Large intestine (tissue), 3 donors: ENCODE results near the gene NDRG2. TPM values are rescaled to one million over a fixed set of nuclear protein-coding genes. Genes with fewer than 3 reads are reported as not detected.

Source experiments
- DNase-seq, 2 donors: peaks; one replicate each; pipeline versions ENCODE4 v3.0.0 to v3.0.0-alpha.2; 2013
- H3K27ac ChIP-seq: one replicate; pipeline ENCODE4 v1.5.1; 2013; ENCODE audit warnings: low read length
- H3K27me3 ChIP-seq: 2 replicates; pipeline ENCODE4 v1.6.1; 2013; ENCODE audit warnings: low read length; ENCODE audit not compliant: control insufficient read depth, insufficient read depth
- H3K36me3 ChIP-seq: 2 replicates; pipeline ENCODE4 v1.6.1; 2013; ENCODE audit warnings: low read length; ENCODE audit not compliant: control insufficient read depth, insufficient read depth
- H3K4me1 ChIP-seq: one replicate; pipeline ENCODE4 v1.6.1; 2013; ENCODE audit warnings: low read length; ENCODE audit not compliant: control insufficient read depth, insufficient read depth
- H3K4me3 ChIP-seq: one replicate; pipeline ENCODE4 v1.5.1; 2013; ENCODE audit warnings: low read length
- H3K9me3 ChIP-seq: one replicate; pipeline ENCODE4 v1.6.1; 2013; ENCODE audit warnings: mild to moderate bottlenecking, low read depth, low read length, moderate library complexity; ENCODE audit not compliant: control insufficient read depth
- WGBS: methylation state at CpG from one replicate; pipeline ENCODE4 v1.1.5; 2013; ENCODE audit warnings: low lambda C conversion rate; ENCODE audit not compliant: insufficient coverage; 5-methylcytosine and 5-hydroxymethylcytosine counted together
- polyA plus RNA-seq: library from polyadenylated mRNA; unstranded; fragments of 120-200 nt; gene quantifications from one replicate; pipeline ENCODE4 v1.2.1, GENCODE V29; 2013

The NDRG2 gene
- polyA plus RNA-seq, 1 donor, result 76.5 TPM

GRCh38 chr14:21033133-21033698, 8.4 kb upstream of the NDRG2 start:
- H3K4me1 ChIP-seq, result peaks cover 13% of the 10 kb centered on the region
- no peak overlapping the region for H3K4me3 ChIP-seq
- H3K36me3 ChIP-seq, result no peaks in the 10 kb centered on the region
- no peak for DNase-seq
- H3K27ac ChIP-seq, result no peak overlapping the region
- WGBS, result 80% methylated on average over 1 of the region's 4 CpGs
- no peaks in the 10 kb centered on the region for H3K9me3 ChIP-seq
- no peaks in the 10 kb centered on the region for H3K27me3 ChIP-seq

GRCh38 chr14:21032326-21033132, 7.7 kb upstream of the NDRG2 start:
- 53% methylated on average over 2 of the region's 5 CpGs for WGBS
- H3K9me3 ChIP-seq, result no peaks in the 10 kb centered on the region
- no peak for DNase-seq
- H3K27ac ChIP-seq, result no peak overlapping the region
- no peak overlapping the region for H3K4me3 ChIP-seq
- H3K27me3 ChIP-seq, result no peaks in the 10 kb centered on the region
- peaks cover 6% of the 10 kb centered on the region for H3K4me1 ChIP-seq
- no peaks in the 10 kb centered on the region for H3K36me3 ChIP-seq

DNA sequence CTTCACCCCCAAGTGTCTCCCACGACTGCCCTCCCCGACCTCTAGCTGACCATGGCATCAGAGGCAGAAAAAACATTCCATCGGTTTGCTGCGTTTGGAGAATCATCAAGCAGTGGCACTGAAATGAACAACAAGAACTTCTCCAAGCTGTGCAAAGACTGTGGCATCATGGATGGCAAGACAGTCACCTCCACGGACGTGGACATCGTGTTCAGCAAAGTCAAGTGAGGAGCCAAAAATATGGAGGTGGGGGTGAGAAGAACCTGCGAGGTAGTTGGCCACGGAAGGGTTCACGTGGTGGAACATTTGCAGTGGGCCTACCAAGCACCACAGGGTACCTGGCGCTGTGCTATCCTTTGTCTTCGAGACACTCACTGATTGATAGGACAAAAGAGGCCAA, 5.7 kb upstream of the NDRG2 start:
- H3K27me3 ChIP-seq, result no peaks in the 10 kb centered on the region
- H3K4me1 ChIP-seq, result peaks cover 4% of the 10 kb centered on the region
- no peaks in the 10 kb centered on the region for H3K36me3 ChIP-seq
- no peak overlapping the region for H3K4me3 ChIP-seq
- no peaks in the 10 kb centered on the region for H3K9me3 ChIP-seq
- DNase-seq, result no peak
- no CpG with 5 or more reads among the region's 12 CpGs for WGBS
- H3K27ac ChIP-seq, result no peak overlapping the region

DNA sequence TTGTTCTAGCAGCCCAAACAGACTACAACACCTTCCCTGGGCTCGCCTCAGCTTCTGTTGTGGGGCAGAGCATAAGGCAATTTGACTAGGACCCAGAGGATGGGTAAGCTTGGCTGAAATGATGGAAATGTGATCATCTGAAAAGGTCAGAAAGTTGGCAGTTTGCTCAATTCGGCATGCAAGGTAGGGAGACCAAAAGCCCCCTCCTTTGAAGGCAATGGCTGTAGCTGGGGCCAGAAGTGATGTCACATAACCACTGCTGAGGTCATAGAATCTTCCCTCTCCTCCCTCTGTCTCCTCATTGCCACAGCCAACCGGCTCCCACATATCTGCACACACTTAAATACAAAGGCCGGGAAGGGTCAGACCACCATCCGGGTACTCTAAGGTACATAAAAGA, 5.1 kb upstream of the NDRG2 start, which contains the start of gene TPPP2:
Gene TPPP2 (plus strand): TSS at position 301 of the 400 bp plus-strand sequence. CDS start 365 bp downstream, outside the sequence.
- Histone ChIP-seq H3K9me3 (no peaks in the 10 kb centered on the region), H3K4me1 (peaks cover 4% of the 10 kb centered on the region), H3K27ac (no peak within 1 kb of the TSS), H3K4me3 (no peak within 1 kb of the TSS), H3K36me3 (no peaks in the 10 kb centered on the region), H3K27me3 (no peaks in the 10 kb centered on the region)
- DNase-seq, result no peak
- 100% methylated on average over 1 of the region's 5 CpGs for WGBS

- no peaks in the 10 kb centered on the region for H3K36me3 ChIP-seq
- H3K4me1 ChIP-seq, result peaks cover 13% of the 10 kb centered on the region
- no CpG with 5 or more reads among the region's 3 CpGs for WGBS
- no peaks in the 10 kb centered on the region for H3K27me3 ChIP-seq
- no peak overlapping the region for H3K4me3 ChIP-seq
- H3K27ac ChIP-seq, result no peak overlapping the region
- no peaks in the 10 kb centered on the region for H3K9me3 ChIP-seq
- DNase-seq, result no peak
Observed at GRCh38 chr14:21026988-21027315, 2.1 kb upstream of the NDRG2 start.

- H3K36me3 ChIP-seq, result peaks cover 3% of the 10 kb centered on the region
- WGBS, result no CpG with 5 or more reads among the region's 7 CpGs
- H3K9me3 ChIP-seq, result no peaks in the 10 kb centered on the region
- H3K4me1 ChIP-seq, result peaks cover 13% of the 10 kb centered on the region
- no peak for DNase-seq
- H3K27me3 ChIP-seq, result no peaks in the 10 kb centered on the region
- no peak overlapping the region for H3K27ac ChIP-seq
- H3K4me3 ChIP-seq, result no peak overlapping the region
Observed at GRCh38 chr14:21026274-21026987, 1.6 kb upstream of the NDRG2 start.

DNA sequence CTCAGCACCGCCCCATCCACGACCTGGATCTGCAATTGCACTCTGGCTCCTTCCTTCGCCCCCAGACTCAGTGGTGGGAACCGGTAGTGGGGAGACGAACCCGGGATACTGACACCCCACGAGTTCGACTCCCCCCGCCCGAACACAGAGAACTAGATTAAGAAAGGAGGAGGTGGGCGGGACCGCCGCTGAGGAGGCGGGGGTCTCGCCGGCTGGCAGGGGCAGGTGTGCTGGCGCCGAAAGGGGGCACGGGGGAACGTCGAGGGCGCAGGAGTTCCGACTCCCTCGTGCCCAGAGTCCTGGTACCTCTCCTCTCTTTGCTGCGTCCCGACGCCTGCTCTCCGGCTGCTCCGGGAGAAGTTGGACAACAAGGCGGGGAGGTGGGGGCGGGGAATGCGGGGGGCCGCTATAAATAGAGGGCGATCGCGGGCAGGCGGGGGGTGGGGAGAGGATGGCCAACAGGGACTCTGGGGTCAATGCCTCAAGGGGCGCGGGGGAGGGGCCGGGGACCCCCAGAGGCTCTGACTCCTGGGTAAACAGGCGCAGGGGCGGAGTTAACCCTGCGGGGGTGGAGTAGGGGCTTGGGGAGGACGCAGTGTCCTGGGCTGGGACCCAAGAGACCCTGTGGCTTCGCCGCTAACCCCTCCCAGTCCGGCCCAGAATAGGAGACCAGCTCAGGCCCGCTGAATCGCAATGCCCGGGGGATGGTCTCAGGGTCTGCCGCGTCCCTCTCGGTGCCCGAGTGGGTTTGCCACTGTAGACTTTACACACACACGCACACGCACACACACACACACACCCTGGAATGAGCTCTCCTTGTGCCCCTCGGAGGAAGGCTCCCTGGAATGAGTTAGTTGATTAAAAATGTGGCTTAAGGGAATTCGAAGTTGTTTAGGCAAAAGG, 761 bp upstream of the NDRG2 start:
- Histone ChIP-seq H3K4me3 (peak overlapping the region; percentile 79), H3K9me3 (no peaks in the 10 kb centered on the region), H3K27ac (peak overlapping the region; percentile 52), H3K36me3 (peaks cover 11% of the 10 kb centered on the region), H3K27me3 (no peaks in the 10 kb centered on the region), H3K4me1 (peaks cover 13% of the 10 kb centered on the region)
- peak in 1 of 2 donors; percentile 59 for DNase-seq
- no CpG with 5 or more reads among the region's 58 CpGs for WGBS

DNA sequence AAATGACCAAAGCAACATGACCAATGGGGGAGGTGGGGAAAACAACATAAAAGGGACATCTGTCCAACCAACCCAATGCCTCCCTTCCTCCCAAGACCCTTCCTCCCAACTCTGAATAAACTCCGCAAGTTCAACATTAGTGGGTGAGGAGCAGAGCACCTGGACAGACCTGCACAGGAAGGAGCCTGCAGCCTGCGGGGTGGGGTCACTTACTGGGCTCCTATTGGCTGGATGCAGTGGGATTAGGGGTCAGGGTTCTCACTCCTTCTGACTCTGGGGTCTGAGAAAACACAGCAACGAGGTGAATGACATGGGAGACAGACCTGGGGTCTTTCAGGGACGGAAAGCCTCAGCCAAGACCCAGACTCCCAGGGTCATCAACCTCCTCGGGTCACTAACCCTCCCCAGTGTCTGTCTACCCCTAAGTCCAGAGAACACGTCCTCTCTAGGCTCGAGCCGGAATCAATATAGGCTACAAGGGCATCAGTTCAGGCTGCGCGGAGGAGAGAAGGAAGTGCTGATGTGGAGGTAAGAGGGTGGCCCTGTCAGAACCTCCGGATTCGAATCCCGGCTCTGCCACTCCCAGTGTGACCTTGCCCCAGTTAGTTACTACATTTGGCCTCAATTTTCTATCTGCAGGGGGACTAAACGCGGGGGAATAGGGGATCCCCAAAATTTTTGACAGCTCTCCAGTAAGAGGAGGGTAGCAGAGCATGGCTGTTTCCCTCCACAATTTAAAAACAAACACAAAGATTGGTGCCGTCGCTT, 860 bp downstream of the NDRG2 start:
- DNase-seq, result peak in 1 of 2 donors; percentile 47
- no CpG with 5 or more reads among the region's 17 CpGs for WGBS
- Histone ChIP-seq H3K4me1 (peaks cover 13% of the 10 kb centered on the region), H3K9me3 (no peaks in the 10 kb centered on the region), H3K27ac (peak overlapping the region; percentile 14), H3K4me3 (peak overlapping the region; percentile 79), H3K36me3 (peaks cover 24% of the 10 kb centered on the region), H3K27me3 (no peaks in the 10 kb centered on the region)

GRCh38 chr14:21023174-21023573, 1.7 kb downstream of the NDRG2 start:
- no peak overlapping the region for H3K4me3 ChIP-seq
- no peak for DNase-seq
- WGBS, result no CpG with 5 or more reads among the region's 7 CpGs

More at GRCh38 chr14:21023174-21023573, 1.7 kb downstream of the NDRG2 start:
- no peaks in the 10 kb centered on the region for H3K27me3 ChIP-seq
- H3K9me3 ChIP-seq, result no peaks in the 10 kb centered on the region
- peaks cover 15% of the 10 kb centered on the region for H3K4me1 ChIP-seq
- peaks cover 31% of the 10 kb centered on the region for H3K36me3 ChIP-seq
- H3K27ac ChIP-seq, result no peak overlapping the region
